Measurements from ENCODE around the gene RB1.

- TF ChIP-seq EZH2 (IDR thresholded peaks at IDR 0.05; ENCODE audit: borderline replicate concordance, low read length) = no peak
- no peak for TF ChIP-seq CTCF (conservative IDR thresholded peaks at IDR 0.05 in 1 of 2, IDR thresholded peaks at IDR 0.05 in 1 of 2; ENCODE audit: extremely low read depth in 1 of 2, insufficient read depth in 1 of 2, low read depth in 1 of 2, low read length in 2 of 2)
Observed at GRCh38 chr13:48511621-48512230, 208.2 kb downstream of the RB1 start.

Data from mammary epithelial cell (primary cell).